ENCODE measurements around the gene TMEM145.

TMEM145 gene

DNA sequence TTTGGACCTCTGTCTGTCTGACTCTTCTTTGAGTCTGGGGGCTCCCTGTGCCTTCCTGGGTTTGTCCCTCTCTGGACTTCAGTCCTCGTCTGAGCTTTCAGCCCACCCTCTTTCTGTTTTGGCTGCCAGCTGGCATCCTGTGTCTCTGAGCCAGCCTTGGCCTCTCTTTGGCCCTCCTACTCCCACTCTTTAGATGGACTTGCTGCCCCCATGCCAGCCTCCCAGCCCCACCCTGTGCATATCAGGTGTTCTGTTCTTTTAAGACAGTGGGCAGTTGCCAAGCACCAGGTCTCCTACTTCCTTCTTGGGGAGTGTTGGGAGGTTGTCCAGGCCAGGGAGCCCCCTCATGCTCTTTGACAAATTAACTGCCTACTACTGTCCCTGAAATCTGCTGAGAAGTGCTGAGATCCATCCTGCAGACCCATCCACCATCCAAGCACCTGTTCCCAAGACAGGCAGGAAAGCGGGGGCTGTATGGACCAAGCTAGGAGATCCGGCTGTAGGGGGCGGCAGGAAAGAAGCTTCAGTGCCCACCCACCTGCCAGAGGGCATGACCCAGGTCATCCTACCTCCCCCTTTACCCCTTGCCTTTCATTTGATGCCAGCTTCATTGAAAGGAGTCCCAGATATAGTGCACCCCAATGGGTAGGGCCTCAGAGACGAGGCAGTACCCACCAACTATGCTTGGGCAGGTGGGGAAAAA is 34.5 kb upstream of the TMEM145 start:
- no peak for DNase-seq (ENCODE audit: low read depth)
- TF ChIP-seq, protein P1, sequence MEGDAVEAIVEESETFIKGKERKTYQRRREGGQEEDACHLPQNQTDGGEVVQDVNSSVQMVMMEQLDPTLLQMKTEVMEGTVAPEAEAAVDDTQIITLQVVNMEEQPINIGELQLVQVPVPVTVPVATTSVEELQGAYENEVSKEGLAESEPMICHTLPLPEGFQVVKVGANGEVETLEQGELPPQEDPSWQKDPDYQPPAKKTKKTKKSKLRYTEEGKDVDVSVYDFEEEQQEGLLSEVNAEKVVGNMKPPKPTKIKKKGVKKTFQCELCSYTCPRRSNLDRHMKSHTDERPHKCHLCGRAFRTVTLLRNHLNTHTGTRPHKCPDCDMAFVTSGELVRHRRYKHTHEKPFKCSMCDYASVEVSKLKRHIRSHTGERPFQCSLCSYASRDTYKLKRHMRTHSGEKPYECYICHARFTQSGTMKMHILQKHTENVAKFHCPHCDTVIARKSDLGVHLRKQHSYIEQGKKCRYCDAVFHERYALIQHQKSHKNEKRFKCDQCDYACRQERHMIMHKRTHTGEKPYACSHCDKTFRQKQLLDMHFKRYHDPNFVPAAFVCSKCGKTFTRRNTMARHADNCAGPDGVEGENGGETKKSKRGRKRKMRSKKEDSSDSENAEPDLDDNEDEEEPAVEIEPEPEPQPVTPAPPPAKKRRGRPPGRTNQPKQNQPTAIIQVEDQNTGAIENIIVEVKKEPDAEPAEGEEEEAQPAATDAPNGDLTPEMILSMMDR (IDR thresholded peaks at IDR 0.05; ENCODE audit: insufficient read depth, low read depth, low read length, missing control alignments) = no peak
- no peak overlapping the region for H3K4me3 ChIP-seq (ENCODE audit: low read depth, low read length)

DNA sequence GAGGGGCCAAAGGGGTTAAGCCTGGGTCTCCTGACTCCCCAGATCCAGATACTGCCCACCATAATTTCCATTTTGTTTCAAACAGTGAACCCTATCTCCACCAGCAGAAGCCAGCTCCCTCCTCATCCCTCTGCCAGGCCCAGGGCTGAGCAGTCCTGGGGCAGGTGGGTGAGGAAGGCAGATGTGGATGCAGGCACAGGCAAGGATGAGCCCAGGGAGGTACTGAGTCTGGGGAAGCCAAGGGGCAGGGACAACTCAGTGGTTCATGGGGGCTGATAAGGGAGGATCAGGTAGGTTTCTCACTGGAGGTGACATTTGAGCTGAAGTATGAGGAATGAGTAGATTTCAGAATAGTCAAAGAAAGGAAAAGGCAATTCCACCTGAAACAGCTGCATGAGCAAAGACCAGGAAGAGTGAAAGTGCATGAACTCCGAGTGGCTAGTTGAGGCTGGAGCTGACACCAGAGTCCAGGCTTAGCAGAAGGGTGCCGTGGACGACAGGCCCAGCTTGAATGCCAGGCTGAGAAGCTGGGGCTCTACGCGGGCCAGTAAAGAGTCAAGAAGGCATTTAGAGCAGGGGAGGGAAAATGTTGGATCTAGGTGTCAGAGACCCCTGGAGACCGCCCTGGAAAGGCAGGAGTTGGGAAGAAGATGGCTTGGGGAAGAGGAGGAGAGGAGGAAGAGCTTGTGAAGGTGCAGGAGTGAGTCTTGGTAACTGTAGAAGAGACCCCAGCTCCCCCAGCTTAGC is 33.8 kb upstream of the TMEM145 start:
- peak overlapping the region; percentile 95 for H3K4me3 ChIP-seq (ENCODE audit: low read depth, low read length)
- TF ChIP-seq, protein P1 (IDR thresholded peaks at IDR 0.05; ENCODE audit: insufficient read depth, low read depth, low read length, missing control alignments) = no peak
- DNase-seq (ENCODE audit: low read depth) = no peak

DNA sequence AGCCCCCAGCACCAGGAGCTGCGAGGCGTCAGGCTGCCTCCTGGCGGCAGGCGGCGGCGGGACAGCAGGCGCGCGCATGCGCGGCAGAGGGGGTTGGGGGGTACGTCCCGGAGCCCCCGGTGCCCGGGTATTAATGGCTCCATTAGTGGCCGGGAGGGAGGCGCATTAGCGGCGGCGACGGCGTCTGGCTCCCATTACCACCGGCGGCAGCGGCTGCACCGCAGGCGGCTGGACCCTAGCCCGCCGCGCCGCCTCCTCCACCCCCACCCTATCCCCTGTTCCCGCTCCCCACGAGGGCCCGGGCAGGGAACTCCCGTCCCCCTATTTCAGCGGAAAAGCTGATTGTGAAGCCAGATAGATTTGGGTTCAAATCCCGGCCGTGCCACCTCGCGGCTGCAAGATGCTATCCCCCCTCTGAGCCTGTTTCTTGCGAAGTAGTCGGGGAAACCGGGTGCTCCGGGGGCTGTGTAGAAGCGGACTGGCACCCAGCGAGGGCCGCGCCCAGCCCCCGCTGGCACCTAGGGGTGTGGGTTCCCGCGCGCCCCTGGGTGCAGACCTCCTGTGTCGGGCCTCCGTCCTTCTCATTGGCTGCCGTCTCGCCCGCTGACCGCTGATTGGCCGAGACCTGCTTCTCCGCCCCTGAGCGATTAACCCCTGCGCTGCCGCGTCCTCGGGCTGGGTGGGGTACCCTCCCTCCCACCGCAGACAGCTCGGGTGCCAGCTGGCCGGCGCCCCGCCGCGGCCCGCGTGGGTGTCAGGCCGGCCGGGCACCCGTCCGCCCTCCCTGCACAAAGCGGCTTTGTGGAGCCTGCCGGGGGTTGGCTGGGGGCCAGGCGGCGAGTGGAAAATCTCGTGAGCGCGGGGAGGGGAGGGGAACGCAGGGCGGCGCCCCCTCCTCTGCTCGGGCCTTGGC is 33.0 kb upstream of the TMEM145 start:
- H3K4me3 ChIP-seq (ENCODE audit: low read depth, low read length) = peak overlapping the region; percentile 95
- TF ChIP-seq, protein P1 (IDR thresholded peaks at IDR 0.05; ENCODE audit: insufficient read depth, low read depth, low read length, missing control alignments) = peak; percentile 94
- peak; percentile 93 for DNase-seq (ENCODE audit: low read depth)

DNA sequence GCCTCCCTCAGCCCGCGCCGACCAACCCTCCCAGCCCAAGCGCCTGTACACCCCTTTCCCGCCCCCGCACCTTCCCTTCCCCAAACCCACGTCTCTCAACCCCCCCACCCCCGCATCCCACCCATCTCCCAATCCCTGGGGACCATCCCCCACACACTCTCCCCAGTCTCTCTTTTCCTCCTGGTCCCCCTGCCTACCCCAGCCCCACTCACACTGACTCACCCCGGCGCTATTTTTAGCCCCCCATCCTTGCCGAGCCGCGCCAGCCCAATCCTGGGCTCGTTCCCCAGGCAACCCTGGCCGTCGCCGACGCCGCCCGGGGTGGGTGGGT is 32.3 kb upstream of the TMEM145 start:
- peak overlapping the region; percentile 95 for H3K4me3 ChIP-seq (ENCODE audit: low read depth, low read length)
- DNase-seq (ENCODE audit: low read depth) = no peak
- TF ChIP-seq, protein P1 (IDR thresholded peaks at IDR 0.05; ENCODE audit: insufficient read depth, low read depth, low read length, missing control alignments) = no peak

DNA sequence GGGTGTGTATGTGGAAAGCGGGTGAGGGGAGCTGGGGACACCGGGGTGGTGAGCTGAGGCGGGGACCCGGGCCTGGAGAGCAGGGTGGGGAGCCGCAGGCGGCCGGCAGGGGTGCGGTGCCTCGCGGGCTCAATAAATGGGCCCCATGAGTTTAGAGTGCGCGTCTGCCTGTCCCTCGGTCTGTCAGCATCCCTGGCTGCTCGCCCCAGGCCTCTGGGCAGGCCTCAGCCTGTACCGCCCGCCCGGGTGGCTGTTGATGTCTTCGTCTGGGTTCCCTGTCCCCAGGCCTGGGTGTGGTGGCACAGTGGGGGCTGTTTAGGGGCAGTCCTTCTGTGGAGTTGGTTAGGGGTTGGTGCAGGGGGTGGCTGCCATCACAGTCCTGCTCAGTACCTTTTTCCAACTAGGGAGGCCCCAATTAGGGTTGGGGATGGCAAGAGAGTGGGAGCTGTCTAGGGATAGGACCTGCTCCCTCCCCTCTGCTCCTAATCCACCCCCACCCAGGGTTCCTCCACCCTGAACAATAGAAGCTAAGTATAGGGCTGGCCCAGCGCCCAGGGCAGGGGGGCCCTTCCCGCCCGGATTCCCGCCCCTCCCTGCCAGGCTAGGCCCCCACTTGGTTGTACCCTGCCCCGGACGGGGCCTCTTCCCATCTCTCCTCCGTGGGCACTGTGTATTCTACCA is 31.8 kb upstream of the TMEM145 start:
- DNase-seq (ENCODE audit: low read depth) = no peak
- TF ChIP-seq, protein P1 (IDR thresholded peaks at IDR 0.05; ENCODE audit: insufficient read depth, low read depth, low read length, missing control alignments) = no peak
- peak overlapping the region; percentile 95 for H3K4me3 ChIP-seq (ENCODE audit: low read depth, low read length)
